GM21737 (cell line): ENCODE measurements around the gene GSG1.
"Not testable (repeated sequence)": the region's sequence is repeated elsewhere in the genome, so short reads cannot be mapped to it uniquely, and the experiment has no call there.

ENCODE experiments used
- ATAC-seq: cut with Tn5 transposase; IDR thresholded peaks from one replicate; pipeline ENCODE4 v1.9.1; 2021; ENCODE audit warnings: mild to moderate bottlenecking, moderate library complexity; ENCODE audit not compliant: unreplicated experiment

GSG1 gene

GRCh38 chr12:13093191-13093847 is 10.1 kb downstream of the GSG1 start:
- ATAC-seq: no peak

GRCh38 chr12:13091832-13092231 is 11.6 kb downstream of the GSG1 start:
- ATAC-seq: no peak

- no peak for ATAC-seq
Observed at GRCh38 chr12:13090054-13090453, 13.4 kb downstream of the GSG1 start.

GRCh38 chr12:13088496-13088895 is 15.0 kb downstream of the GSG1 start:
- ATAC-seq: no peak

- no peak for ATAC-seq
Observed at GRCh38 chr12:13087766-13088165, 15.7 kb downstream of the GSG1 start.

GRCh38 chr12:13085968-13086686 is 17.3 kb downstream of the GSG1 start:
- ATAC-seq: no peak

GRCh38 chr12:13084898-13085640 is 18.4 kb downstream of the GSG1 start:
- ATAC-seq: no peak

- ATAC-seq: not testable (repeated sequence)
Observed at GRCh38 chr12:13083638-13084037, 19.8 kb downstream of the GSG1 start.

- no peak for ATAC-seq
Observed at GRCh38 chr12:13082861-13083260, 20.6 kb downstream of the GSG1 start.

- ATAC-seq: no peak
Observed at GRCh38 chr12:13080266-13080665, 23.2 kb downstream of the GSG1 start.

- ATAC-seq: no peak
Observed at GRCh38 chr12:13079440-13079906, 24.0 kb downstream of the GSG1 start.

GRCh38 chr12:13075786-13076570 is 27.5 kb downstream of the GSG1 start:
- no peak for ATAC-seq

- ATAC-seq: no peak
Observed at GRCh38 chr12:13075118-13075480, 28.4 kb downstream of the GSG1 start.

- ATAC-seq: no peak
Observed at GRCh38 chr12:13074396-13075117, 28.9 kb downstream of the GSG1 start.

GRCh38 chr12:13073173-13073572 is 30.3 kb downstream of the GSG1 start:
- ATAC-seq: no peak

- ATAC-seq: no peak
Observed at GRCh38 chr12:13071305-13072280, 31.9 kb downstream of the GSG1 start.

GRCh38 chr12:13069380-13069779 is 34.1 kb downstream of the GSG1 start:
- no peak for ATAC-seq

GRCh38 chr12:13067322-13067721 is 36.1 kb downstream of the GSG1 start:
- ATAC-seq: no peak

GRCh38 chr12:13066459-13066858 is 37.0 kb downstream of the GSG1 start:
- ATAC-seq: no peak
